Fibroblast of the conjunctiva (primary cell): ENCODE measurements around the gene P4HTM.

ENCODE experiments used
- DNase-seq: peaks from one replicate; pipeline ENCODE4 v3.0.0-alpha.2; 2010; ENCODE audit warnings: low read depth

The P4HTM gene

DNA sequence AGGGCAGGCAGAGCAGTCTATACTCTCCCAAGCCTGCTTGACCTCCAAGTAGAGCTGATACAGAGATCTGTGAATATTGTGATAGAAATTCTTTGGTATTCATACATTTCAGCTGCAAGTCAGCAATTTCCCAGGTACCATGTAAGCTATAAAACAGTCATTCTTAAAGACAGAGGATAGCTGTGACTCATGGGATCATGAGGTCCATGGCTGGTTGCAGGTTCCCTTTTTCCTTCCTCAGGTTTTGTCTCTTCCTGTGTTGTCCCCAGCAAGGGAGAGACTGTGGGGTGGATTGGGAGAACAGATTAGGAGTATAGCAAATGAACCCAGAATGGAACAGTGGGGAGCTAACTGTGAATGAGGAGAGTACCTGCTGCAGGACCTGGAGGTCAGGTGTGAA, 5.4 kb upstream of the P4HTM start:
- no peak for DNase-seq

DNA sequence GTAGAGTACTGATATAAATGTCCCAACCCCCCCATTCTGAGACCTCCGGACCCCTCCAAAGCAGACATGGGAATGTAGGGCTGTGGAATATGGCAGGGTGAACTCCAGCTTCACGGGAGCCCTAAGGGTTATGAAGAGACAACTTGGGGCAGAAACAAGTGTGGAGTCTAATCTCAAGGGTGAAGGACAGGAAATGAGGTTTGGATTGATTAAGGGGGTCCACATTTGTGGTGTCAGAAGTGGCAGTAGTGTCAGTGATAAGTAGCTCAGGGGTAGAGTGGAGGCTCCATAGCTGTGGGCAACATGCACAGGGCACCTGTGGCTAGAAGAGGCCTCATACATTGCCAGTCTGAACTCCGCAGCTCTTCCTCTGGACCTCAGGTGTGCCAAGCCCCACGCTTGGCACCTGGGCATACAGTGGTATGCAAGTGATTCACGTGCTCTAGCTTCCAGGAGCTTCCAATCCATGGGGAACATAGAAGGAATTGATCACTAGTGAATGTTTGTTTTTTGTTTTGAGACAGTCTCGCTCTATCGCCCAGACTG, 4.1 kb upstream of the P4HTM start:
- DNase-seq, result no peak

- DNase-seq, result no peak
Observed at GRCh38 chr3:48989126-48989795, 780 bp upstream of the P4HTM start.

DNA sequence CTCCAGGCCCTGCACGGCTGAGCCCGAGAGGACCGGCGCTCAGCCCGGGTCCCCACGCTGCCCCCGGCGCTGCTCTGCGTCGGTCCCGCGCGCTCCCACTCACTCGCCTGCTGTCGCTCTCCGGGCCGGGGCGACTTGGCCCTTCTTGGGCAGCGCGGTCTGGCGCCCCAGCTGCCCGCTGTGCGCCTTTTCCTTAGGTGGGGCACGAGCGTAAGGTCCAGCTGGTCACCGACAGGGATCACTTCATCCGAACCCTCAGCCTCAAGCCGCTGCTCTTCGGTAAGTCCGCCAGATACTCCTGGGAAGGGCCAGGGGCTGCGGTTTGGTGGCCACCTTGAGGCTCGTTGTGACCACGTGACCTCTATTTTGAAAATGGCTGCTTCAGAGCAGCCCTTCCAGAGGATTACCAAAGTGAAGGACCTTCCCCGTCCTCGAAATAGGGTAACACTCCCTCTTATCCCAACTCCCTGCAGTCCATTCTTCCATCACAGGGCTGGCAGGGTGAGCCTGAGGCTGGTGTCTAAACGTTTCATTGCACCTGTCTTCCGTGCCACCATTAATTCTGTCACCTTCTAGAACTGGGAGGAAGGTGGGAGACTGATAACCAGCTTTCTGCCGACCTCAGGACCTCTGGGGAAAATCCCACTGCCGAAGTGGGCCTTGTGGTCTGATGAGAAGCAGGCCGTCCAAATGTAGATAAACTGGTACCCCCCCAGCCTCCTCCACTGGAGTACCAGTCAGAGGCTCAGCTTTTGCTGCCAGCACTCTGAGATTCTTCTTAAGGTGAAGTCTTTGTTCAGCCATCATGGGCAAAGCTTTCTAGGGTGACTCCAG, 812 bp downstream of the P4HTM start:
- no peak for DNase-seq

DNA sequence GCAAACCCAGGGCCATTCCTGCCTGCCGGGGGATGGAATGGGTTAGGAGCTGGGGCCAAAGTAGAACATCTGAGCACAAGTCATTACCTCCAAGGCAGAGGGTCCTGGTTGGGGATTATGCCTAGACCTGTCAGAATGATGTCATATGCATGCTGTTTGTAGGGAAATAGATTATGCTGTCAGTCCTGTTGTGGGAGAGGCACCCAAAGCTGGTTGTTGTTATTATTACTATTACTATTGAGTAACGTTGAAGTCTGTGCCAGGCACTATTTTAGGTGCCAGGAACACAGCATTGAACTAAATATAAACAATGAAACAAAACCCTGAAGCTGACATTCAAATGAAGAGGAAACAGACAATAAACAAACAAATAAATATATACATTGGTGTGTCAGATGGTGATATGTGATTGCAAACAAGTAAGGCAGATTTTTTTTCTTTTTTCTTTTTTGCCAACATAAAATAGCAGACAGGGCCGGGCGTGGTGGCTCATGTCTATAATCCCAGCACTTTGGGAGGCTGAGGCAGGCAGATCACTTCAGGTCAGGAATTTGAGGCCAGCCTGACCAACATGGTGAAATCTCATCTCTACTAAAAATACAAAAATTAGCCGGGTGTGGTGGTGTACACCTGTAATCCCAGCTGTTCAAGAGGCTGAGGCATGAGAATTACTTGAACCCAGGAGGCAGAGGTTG, 2.0 kb downstream of the P4HTM start:
- DNase-seq, result no peak

DNA sequence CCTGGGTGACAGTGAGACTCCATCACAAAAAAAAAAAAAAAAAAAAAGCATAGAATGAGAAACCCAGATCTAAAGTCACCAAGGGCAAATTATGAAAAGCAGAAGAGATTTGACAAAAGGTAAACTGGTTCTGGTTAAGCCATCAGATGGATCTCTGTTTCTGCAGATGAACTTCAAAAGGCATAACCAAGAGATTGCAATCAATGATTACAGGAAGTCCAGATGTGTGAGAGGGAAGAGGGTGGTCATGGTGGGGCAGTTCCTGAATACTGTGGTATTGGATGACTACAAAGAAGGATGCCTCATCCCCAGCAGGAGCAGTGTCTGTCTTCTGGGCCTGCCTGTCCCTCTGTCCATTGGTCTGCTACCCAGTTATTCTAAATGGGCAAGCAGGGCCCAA, 3.8 kb downstream of the P4HTM start:
- DNase-seq, result no peak

GRCh38 chr3:48996640-48997039, 6.6 kb downstream of the P4HTM start:
- DNase-seq, result no peak

- DNase-seq, result no peak
Observed at GRCh38 chr3:48997102-48997635, 7.1 kb downstream of the P4HTM start.

DNA sequence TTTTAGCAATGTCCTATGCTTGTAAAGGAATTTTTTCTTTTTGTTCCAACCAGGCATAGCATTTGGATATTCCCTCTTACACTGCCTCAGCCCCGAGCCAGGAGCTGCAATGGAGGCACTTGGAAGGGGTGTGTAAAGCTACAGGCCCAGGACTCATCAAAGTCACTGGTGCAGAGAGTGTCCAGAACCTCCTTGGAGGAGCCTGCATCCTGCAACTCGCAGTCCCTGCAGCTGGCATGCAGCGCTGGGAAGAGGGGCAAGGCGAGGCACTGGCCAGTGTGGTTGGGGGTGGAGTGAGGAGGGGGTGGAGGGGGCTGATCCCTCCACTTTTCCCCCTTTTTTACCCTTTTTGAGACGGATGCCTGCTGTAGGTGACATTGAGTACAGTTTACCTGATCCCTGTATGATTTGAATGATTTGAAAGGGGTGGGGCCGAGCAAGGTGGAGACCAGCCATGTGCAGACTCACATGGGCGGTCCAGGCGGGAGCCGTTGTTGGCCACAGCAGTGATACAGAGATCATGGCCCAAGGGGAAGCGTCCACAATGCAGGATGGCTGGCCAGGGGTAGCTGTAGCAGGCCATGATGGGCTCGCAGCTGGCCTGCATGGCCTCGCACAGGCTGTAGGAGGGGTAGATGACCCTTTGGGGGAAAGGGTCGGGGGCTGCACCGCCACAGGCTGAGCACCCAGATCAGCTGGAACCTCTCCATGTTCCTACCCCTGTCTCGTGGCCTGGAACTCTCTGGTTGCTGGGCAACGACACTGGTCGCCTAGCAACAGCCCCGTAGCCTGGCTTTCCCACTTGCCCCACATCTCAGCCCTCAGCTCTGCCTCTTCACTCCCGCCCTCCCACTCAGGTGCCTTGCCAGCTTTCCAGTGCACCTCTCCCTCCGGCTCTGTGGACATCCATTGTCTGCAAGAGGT, 7.9 kb downstream of the P4HTM start:
- DNase-seq, result no peak

DNA sequence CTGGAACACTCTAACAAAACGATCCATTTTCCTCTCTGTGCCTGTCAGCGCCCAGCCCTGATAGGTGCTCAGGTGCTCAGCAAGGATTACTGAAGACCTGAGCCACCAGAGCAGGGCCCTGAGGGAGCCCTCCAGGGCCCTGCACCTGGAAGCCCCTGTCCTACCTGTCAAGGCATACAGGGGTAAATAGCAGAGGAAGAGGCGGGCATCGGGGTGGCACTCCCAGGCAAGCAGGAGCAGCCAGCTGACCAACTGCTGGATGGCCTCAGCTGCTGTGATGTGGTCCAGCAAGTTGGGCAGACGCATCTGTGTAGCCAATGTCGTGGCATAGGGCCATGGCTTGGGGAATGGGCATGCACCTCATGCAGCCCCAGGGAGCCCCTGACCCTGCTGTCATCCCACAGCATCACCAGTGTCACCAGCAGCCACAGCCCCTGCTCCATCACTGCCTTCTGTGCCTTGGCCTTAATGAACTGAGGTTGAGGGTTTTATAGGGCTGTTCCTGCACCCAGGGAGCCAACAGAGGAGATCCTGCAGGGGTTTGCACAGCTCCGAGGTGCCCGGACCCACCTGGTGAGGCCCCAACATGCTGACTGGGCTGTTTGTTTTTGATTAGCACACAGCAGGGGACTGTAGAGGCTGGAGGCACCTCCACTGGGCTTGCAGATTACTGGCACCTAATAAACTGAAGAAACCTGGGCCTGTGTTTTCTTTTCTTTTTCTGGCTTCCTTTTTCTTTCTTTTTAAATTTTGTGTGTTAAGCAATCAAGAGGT, 9.2 kb downstream of the P4HTM start:
- no peak for DNase-seq

DNA sequence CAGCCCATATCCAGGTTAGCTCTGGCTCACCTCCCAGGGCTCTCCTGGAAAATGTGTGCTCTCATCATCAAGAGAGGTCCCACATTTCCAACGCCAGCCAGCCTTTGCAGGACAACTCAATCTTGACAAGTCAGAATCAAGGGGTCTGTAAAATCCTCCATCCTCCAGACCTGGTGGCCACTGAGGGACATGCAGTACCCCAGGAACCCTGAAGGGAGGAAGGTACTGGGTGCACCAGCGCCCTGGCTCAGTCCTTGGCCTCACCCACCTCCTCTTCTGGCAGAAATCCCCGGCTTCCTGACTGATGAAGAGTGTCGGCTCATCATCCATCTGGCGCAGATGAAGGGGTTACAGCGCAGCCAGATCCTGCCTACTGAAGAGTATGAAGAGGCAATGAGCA, 11.1 kb downstream of the P4HTM start:
- no peak for DNase-seq

DNA sequence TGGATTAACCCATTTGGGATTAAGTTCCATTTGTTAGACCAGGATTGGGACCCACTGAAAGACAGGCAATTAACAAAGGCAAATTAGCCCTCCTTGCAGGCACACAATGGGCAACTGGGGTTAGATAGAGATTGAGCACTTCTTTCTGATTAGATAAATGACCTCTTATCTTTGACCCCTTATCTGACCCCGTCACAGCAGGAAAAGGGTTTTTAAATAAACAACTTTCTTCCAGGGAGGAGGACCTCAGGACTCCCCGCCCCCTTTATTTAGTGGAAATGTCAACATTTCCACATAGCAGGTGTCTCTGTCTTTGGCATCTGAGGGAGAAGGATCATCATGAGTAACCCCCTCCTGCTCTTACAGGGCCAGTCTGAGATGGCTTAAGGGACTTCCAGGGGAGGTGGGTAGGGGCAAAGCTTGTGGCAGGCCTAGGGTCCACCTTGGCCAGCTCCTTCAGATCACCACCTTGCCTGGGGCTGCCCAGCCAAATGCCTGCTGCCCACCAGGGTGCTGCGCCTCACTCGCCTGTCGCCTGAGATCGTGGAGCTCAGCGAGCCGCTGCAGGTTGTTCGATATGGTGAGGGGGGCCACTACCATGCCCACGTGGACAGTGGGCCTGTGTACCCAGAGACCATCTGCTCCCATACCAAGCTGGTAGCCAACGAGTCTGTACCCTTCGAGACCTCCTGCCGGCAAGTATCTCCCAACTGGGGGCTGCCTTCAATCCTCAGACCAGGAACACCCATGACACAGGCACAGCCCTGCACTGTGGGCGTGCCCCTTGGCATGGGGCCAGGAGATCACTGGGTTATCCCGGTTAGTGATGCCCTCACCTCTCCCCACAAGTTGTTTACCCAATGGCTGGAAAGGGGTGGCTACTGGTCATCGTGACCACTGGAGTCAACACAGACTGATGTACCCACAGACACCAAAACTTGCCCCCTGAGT, 14.6 kb downstream of the P4HTM start:
- DNase-seq, result no peak

GRCh38 chr3:49005303-49005680, 15.3 kb downstream of the P4HTM start:
- no peak for DNase-seq

DNA sequence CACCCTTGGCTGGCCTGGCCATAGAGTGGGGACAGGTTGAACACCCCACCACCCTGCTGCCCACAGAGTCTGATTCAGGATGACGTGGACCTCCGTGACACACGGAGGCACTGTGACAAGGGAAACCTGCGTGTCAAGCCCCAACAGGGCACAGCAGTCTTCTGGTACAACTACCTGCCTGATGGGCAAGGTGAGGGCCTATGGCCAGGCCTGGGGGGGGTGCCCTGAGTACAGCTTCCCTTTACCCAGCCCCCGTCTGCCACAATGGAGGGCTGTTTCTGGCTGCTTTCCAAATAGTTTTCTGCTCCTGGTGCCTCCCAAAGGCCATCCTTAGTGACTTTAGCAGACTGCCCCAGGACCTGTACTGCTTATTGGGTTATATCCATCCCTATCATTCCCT, 16.0 kb downstream of the P4HTM start:
- no peak for DNase-seq

GRCh38 chr3:49006408-49007067, 16.5 kb downstream of the P4HTM start:
- DNase-seq, result no peak

GRCh38 chr3:49007068-49007770, 17.2 kb downstream of the P4HTM start, which contains the start of gene WDR6:
WDR6 (plus strand) TSS chr3:49007391; CDS start chr3:49007432, 41 bp downstream.
- DNase-seq, result peak; percentile 96

DNA sequence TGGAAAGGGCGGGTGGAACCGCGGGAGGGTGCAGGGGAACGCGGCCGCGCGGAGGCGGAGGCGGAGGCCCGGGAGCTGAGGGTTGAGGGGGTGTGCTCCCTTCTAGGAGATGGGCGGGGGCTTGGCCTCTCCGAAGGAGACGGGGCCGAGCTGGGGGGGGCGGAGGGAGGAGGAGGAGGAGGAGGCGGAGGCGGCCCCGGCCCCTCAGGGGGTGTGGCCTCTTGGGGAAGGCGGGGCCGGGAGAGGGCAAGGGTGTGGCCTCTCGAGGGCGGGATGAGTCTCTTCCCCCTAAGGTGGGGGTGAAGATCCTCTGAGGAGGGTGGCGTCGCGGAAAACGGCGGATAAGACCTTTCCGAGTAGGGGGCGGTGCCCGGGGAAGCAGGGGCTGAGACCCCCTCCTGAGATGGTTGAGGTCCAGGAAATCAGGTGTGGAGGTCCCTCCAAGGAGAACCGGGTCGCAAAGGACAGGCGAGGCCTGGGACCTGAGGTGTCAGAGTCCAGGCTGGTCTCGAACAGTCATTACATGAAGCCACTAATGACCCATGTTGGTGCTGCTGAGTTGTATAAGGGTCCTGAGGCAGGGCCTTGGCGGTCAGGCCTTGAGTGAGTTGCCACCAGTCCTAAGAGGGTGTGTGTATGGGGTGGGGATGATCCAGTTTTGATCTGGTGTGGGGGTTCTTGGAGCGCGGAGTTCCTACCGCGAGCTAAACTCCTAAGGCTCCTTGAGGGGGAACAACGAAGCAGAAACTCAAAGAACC, 17.9 kb downstream of the P4HTM start:
- DNase-seq, result peak; percentile 81
